Fibroblast of skin of abdomen (primary cell): ENCODE results near the gene STARD5. TPM values are rescaled to one million over a fixed set of nuclear protein-coding genes. Genes with fewer than 3 reads are reported as not detected.
A peak's percentile ranks its signal among the peaks of the same experiment; 100 is the strongest.
"Not testable (repeated sequence)": the region's sequence is repeated elsewhere in the genome, so short reads cannot be mapped to it uniquely, and the experiment has no call there.

Experiments used
- DNase-seq: peaks from one replicate; pipeline ENCODE4 v3.0.0-alpha.2; 2013
- polyA plus RNA-seq, 2 experiments: library from polyadenylated mRNA; unstranded; fragments of 120-200 nt; gene quantifications; one replicate each; pipeline ENCODE4 v1.2.1, GENCODE V29; 2013; ENCODE audit not compliant: insufficient read length in 2 of 2

Gene STARD5, protein sequence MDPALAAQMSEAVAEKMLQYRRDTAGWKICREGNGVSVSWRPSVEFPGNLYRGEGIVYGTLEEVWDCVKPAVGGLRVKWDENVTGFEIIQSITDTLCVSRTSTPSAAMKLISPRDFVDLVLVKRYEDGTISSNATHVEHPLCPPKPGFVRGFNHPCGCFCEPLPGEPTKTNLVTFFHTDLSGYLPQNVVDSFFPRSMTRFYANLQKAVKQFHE
- 6.3 TPM for polyA plus RNA-seq (2013, experiment 1 of 2; ENCODE audit: insufficient read length)
- polyA plus RNA-seq (2013, experiment 2 of 2; ENCODE audit: insufficient read length) = 6.0 TPM

DNA sequence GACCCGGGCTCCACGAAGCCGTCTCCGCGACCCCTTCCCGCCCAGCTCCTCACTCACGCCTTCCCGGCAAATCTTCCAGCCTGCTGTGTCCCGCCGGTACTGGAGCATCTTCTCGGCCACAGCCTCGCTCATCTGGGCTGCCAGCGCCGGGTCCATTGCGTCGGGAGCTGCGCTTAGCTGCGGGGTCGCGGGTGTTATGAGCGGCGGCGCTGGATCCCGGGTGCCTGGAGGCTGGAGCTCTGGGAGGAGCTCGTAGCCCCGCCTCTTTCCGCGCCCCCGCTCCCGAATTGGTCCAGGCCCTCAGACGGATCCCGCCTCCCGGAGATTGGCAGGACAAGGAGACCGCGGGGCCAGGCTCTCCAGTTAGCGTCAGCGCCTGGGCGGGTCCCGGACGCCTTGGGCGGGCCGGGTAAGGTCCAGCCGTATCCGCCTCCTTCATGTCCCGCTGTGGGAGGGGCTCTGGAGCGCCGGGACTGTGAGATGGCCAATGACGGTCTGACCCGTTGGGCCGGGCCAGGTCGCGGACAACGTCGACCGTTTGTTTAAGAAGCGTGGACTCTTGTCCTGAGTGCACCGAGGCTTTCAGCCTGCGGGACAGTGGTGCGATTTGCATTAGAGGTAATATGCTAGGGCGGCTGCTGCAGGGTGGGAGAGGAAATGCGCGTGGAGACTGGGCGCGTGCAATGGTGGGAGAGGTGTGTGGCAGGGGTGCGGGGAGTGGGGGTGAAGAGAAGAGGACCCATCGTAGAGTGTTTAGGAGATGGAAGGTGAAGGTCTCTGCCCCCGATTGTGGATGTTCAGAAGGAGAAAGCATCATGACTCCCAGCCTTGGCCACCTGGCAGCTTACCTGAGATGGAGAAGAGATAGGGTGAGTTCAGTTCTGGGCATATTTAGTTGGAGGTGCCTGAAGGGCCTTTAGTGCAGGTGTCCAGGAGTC lies at the start of gene STARD5:
TSS of gene STARD5 (minus strand) at position 198 of the 938 bp plus-strand sequence. CDS start at position 156, 42 bp downstream.
- DNase-seq = peak; percentile 97

DNA sequence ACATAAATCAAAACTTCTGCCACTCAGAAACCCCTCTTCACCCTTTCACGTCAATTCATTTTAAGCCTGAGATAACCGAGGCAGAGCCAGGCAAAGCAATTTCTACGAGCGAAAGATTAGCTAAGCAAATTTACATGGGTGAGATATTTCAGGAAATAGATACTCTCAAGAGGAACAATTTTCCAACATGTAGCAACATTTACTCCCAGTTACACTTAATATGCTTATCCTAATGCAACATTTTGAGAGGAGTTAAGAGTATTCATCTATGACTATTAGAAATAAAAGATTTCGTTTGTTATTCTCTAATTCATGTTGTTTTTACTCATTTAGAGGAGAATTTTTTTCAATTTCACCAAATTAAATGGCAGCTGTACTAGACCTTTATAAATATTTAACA lies 49.2 kb upstream of the STARD5 start:
- no peak for DNase-seq

DNA sequence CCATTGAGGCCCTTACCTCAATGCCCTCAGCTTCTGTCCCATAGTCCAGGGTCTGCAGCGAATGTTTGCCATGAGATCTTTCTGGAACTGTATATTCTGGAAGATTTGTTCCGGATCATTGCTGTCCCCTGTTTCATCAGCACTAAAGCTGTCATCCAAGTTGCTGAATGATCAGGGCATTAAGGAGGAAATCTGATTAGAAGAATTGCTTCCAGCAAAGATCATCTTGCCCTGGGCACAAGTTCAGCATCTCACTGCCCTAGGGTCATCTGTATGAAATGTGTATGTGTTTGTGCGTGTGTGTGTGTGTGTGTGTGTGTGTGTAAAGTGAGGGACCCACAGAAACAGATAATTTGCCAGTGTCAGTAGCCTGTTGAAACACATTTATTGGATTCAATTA lies 48.6 kb upstream of the STARD5 start:
- no peak for DNase-seq

DNA sequence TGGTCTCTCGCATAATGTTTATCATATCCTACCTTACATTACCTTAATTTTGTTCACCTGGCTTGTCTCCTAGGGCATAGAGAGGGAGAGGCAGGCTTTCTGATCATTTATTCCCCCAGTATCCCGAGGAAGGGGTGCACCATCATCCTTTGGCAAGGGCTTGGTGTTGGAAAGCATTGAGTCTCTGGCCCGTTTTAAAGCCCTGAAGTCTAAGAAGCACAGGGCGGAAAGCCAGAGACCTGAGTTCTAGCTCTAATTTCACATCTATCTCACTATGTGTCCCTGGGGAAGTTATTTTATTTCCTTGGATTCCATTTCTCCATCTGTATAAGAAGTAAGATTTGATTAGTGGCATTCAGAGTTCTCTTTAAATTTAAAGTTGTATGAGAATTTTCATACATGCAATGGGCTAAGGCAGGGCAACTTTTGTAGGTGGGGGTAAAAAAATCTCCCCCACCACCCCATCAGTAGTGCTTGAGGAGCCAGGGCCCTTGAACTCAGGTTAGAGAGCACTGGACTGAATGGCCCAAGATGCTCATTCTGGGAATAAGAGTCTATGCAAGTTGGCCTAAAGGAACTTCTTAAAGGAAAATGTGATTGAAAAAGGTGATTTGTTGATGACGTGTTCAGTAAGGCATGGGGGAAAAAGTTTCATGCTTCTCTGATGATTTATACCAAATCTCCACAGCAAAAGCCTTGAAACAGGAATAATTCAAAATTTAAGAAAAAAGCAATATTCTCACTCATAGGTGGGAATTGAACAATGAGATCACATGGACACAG lies 40.0 kb upstream of the STARD5 start:
- no peak for DNase-seq

DNA sequence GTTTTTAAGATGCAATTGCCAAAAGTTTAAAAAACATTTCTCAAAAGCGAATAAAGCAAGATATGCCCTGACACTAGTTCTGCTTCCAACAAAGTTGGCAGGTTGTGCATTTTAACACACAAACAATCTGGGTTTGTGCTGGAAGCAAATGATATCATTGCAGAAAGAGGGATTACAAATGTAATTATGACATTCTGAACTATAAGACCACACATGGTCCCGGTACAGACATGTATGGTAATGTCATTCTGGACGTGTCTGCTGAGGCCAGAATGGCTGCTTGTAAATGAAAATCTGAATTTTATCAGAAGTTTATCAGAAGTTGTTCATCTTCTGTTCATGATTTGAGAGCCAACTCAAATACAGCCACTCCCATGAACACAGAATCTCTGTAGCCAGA lies 39.3 kb upstream of the STARD5 start:
- DNase-seq = no peak

DNA sequence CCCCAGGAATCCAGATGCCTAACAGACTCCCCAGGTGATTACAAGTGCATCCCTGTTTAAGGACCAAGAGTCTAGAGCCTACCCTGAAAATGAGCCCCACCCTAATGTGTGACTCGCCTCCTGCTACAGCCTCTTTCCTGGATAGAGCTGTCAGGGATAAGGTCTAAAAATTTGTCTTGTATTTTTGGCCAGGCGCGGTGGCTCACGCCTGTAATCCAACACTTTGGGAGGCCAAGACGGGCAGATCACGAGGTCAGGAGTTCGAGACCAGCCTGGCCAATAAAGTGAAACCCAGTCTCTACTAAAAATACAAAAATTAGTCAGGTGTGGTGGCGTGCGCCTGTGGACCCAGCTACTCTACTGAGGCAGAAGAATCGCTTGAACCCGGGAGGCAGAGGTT lies 38.8 kb upstream of the STARD5 start:
- no peak for DNase-seq

DNA sequence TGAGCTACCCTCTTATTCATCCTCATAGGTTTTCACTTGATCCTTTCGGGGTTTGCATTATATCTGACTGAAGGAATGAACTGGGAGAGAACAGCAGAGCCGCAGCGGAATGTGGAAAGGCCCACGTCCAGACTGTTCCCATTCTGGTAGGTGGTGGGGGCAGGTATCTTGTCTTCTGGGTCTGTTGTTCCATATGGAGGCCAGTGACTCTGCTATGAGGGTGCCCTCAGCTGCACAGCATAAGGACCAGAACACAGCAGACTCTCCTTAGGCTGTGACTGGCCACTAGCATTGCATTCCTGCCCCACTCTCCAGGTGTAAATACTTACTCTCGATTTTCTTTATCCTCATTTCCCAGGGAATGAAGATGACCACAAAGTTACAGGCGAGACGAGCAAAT lies 38.0 kb upstream of the STARD5 start:
- no peak for DNase-seq

DNA sequence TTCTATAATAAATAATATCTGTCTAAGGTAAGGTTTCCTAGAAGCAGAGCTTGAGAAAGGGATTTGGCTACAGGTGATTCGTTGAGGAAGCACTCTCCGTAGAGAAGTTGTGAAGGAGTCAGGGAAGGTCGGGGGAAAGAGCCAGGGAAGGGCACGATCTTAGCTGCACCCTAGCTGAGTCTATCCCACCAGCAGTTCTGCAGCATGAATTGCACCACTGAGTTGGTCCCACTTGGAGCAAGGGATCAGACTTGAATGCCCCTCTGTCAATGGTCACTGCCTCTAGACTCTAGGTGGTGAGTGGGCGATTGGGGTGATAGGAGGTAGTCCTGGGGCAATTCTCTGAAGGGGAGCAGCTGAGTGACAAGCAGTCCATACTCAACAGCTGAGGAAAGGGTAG lies 36.5 kb upstream of the STARD5 start:
- DNase-seq = no peak

DNA sequence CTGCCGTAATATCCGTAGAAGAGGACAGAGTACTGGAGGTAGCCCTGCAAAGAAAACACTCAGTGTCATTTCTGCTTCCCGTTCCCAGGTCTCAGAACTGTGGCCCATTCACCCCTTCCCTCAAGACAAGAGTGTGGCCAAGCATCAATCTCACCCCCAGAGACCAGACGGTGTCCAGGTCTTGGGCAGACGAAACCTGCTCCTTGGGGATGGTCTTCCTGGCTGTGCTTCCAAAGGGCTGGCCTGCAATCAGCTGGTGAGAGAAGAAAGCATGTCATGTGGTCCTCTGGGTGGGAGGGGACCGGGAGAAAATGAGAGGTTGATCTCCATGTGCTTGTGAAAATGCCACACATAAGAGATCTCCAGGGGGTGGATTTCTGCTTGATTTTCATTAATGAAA lies 34.3 kb upstream of the STARD5 start:
- DNase-seq = no peak

DNA sequence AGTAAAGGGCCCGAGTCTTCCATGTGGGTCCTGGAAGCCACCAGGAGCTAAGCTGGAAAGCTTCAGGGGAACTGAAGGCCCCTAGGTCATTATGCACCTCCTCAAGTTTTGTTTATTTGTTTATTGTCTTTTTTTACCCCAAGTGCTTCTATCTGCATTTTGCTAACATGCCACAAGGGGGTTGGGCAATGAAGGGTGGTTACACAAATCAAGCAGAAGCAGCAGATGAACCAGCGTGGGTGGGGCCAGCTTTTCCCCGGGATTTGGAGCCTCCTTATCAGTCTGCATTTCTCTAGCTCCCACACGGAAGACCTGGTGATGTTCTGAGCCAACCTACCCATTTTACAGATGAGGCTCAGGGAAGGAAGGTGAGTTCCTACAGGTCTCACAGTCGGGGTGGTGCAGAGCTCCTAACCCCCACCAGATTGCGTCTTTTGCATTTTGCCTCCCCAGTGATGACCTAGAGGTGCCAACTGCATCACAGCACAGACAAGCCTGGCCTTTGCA lies 33.3 kb upstream of the STARD5 start:
- no peak for DNase-seq

DNA sequence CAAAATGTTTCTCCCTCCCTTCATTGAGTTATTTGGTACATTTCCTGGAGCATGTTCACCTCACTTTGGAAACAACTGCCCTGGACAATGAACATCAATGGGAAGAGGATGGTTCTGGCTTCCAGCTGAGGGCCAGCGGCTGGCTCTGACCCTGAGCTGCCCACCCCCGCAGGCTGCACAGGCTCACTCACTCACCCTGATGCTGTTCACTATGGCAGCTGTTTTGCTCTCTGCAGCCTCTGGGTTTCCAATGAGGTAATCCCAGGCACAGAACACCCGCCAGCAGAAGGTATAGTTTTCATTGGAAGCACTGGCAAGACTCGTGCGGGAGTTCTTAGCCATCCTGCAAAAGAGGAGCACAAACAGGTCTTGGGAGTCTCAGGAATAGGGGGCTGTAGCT lies 32.3 kb upstream of the STARD5 start:
- DNase-seq = no peak

DNA sequence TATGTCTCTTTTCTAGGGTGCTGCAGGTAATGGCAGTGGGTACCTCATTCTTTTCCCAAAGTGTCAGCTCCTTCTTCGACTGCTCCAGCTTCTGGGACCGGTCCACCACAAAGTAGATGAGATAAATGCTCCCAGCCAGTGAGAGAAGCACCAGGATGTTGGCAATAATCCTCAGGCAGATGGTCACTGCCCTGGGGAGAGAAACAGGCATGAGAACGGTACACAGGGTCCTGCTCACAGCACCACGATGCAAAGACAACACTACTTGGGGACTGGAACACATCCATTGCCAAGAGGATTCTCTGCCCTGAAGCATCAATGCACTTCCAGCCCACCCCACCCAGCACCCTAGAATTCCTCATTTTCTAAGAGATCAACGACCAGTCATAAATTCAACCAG lies 27.7 kb upstream of the STARD5 start:
- no peak for DNase-seq

DNA sequence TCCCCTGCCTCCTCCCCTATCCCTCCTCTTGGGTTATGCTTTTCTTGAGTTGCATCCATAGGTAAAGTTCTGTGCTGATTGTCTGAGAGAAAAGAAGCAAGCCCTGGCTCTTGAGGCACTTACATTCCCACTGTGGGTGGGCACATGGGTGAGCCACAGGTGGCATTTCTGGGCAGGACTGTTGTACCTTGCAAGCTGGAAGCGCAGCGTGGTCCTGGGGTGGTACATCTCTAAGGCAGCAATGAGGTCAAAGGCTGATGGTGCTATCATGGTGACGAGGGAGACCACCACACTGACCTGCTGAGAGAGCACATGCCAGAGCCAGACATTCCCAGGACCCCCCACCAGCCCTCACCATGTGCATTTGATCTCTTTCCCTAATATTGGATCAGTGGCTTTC lies 25.3 kb upstream of the STARD5 start:
- DNase-seq = no peak

DNA sequence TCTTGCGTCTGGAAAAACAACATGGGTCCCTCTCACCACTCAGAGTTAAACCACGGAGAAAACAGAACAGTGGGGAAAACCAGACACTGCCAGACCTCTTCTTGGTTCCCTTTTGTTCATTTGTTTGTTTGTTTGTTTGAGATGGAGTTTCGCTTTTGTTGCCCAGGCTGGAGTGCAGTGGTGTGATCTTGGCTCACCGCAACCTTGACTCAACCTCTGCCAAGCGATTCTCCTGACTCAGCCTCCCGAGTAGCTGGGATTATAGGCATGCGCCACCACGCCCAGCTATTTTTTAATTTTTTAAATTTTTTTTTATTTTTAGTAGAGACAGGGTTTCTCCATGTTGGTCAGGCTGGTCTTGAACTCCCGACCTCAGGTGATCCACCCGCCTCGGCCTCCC lies 24.8 kb upstream of the STARD5 start:
- not testable (repeated sequence) for DNase-seq

DNA sequence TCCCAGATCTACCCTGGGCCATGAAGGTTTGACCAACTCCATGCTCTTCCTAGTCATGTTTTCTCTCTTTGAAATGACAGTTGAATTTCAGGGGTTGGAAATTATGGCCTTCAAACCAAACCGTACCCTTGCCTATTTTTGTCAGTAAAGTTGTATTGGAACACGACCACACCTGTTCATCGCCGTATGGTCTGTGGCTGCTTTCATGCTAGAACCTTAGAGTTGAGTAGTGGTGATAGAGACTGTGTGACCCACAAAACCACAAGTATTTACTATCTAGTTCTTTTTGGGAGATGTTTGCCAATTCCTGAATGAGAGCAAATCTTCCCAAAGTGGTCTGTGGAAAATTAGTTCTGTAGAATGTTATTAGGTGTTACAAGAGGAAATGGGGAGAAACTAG lies 24.0 kb upstream of the STARD5 start:
- DNase-seq = no peak

DNA sequence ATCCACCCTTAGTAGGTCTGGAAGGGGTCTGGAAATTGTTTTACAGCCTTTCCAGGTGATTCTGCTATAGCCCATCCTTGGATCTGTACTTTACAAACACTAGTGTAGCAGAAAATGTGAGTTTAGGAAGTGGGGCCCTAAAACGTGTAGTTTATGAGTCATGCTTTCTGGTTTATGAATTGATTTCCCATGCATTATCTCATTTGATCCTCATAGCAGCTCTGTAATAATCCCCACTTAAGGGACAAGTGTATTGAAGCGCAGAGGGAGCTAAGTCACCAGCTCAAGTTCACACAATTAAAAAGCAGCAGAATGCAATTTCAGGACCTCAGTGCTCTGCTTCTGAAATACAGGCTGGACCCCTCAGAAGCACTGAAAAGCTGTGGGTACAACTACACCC lies 22.7 kb upstream of the STARD5 start:
- DNase-seq = no peak

DNA sequence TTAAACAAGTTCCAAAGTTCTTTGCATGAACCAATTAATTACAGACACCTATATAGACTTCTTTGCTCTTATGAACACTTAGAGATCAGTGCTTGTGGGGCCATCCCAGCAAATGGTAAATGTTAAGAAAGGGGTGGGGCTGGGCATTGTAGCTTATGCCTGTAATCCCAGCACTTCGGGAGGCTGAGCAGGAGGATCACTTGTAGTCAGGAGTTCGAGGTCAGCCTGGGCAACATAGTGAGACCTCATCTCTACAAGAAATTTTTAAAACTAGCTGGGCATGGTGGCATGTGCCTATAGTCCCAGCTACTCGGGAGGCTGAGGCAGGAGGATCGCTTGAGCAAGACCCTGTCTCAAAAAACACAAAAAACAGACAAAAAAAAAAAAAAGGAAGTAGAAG lies 19.4 kb upstream of the STARD5 start:
- no peak for DNase-seq

DNA sequence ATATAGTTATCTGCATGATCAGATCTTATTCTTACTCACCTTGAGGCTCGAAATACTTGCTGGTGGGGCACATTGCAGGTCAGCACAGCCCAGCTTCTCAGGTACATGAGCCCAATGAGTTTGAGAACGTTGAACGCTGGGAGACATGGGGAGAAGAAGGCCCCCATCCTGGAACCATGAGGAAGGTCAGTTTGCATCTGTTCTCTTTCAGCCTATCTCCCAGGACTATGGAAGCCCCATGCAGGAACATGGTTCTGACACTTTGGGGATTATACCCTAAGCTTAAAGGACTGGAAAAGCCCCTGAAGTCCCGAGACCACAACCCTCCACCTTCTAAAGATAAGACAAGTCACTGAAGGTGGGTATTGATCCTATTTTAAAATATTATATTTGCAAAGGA lies 17.4 kb upstream of the STARD5 start:
- no peak for DNase-seq

DNA sequence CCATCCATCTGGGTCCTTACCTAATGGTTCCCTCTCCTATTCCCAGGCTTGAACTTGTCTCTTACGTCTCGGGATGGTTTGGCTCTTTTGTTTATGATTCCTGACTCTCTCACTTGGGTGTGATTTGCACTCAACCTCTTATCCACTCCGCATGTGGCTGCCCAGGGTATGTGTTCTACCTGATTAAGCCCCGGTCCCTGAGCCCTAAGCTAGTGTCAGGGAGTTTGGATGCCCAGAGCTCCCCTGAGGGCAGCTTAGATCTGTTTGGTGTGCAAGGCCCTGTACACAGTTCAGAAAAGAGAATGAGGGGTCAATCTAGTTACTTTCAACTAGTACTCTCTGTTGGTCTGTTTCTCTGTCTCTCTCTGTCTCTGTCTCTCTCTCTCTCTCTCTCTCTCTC lies 15.9 kb upstream of the STARD5 start:
- no peak for DNase-seq

DNA sequence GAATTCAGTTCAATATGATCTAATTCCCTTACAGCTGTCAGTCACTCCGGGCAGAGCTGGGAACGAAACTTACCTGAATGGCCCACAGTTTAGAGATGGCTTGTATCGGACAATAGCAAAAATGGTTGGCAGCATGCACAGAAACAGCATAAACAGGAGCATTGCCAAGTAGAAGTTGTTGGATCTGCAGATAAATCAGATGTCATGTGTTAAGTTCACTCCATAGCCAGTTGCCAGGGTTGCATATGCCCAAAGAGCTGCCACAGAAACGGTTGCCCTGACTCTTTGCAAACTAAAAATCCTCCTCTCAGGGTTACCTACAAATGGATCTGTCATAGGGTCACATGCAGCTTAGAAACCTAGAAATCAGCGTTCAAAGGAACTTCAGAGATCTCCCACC lies 15.4 kb upstream of the STARD5 start:
- DNase-seq = no peak

DNA sequence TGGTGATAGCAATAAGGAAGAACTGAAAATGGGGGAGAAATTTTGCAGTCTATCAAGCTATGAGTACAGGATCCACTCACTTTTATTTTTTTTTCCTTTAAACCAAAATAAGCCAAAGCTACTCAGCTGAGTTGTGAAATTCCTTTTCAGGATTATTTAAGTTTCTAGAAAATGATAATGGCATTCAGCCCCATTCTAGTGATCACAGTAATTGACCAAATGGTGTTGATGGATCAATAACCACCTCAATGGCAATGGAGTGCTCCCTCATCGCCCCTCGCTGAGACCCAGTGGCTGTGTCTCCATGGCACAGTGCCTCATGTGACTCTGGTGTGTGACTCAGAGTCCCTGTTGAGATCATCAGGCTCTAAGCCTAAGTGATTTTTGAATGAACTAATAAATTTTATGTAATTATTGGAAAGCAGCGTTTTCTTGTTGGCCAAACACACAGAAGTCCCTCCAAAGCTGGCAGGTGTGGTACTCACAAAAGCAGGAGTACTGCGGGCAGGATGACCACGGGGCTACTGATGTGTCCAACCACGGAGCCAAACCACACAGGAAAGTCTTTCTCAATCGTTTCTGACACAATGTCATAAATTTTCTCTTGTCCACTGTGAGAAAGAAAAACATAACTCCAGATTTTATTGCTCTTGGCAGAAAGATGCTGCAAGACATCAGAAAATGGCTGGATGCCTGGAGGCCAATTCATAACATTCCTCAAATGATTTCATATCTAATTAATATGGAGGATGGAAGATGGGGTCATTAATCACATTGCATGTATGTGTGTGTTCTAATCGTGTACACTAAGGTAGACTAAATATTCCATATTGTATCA lies 14.4 kb upstream of the STARD5 start:
- peak; percentile 96 for DNase-seq

DNA sequence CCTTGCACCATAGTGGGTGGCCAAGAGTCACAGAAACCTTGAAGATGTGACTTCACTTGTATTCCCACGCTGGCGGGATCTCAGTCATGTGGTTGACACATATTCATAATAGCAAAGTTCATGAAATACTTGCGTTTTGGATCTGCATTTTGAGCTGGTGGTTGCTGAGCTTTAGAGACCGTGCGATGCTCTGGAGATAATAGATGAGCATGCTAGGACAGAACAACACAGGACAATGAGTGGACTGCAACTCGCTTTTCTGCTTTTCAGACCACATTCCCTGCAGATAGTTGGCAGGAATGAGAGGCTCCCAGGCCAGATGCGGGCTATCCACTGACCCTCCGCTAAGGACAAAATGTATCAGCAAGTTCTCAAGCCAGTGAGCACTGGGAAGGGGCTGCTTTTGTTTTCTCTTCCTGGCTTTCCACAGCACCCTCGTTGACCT lies 13.8 kb upstream of the STARD5 start:
- no peak for DNase-seq
